Subcutaneous abdominal adipose tissue (tissue), 5 donors: Measurements from ENCODE around the gene GCNA.
A peak's percentile ranks its signal among the peaks of the same experiment; 100 is the strongest.
"Not testable (repeated sequence)": the region's sequence is repeated elsewhere in the genome, so short reads cannot be mapped to it uniquely, and the experiment has no call there.

Experiments used
- H3K27ac ChIP-seq: one replicate; pipeline ENCODE4 v1.7.0; 2013; ENCODE audit warnings: low read depth, mild to moderate bottlenecking, inconsistent platforms, low read length, moderate library complexity
- H3K27me3 ChIP-seq, 5 donors: one replicate each; pipeline ENCODE4 v1.7.0; 2013; ENCODE audit warnings: low read length in 5 of 5, inconsistent platforms in 1 of 5; ENCODE audit not compliant: control insufficient read depth in 5 of 5, insufficient read depth in 4 of 5
- H3K36me3 ChIP-seq, 5 donors: one replicate each; pipeline ENCODE4 v1.7.0; 2013; ENCODE audit warnings: low read length in 5 of 5; ENCODE audit not compliant: control insufficient read depth in 5 of 5, insufficient read depth in 5 of 5
- H3K4me1 ChIP-seq, 5 donors: one replicate each; pipeline ENCODE4 v1.7.0; 2013; ENCODE audit warnings: low read length in 5 of 5, mild to moderate bottlenecking in 3 of 5, moderate library complexity in 1 of 5; ENCODE audit not compliant: control insufficient read depth in 5 of 5, insufficient read depth in 5 of 5
- H3K4me3 ChIP-seq, 5 donors: one replicate each; pipeline ENCODE4 v1.7.0; 2013; ENCODE audit warnings: low read length in 5 of 5, low read depth in 1 of 5
- H3K9ac ChIP-seq, 5 donors: one replicate each; pipeline ENCODE4 v1.7.0; 2013; ENCODE audit warnings: low read length in 5 of 5, mild to moderate bottlenecking in 4 of 5, moderate library complexity in 3 of 5
- H3K9me3 ChIP-seq, 5 donors: one replicate each; pipeline ENCODE4 v1.7.0; 2013; ENCODE audit warnings: low read length in 5 of 5; ENCODE audit not compliant: control insufficient read depth in 5 of 5
- donor health status: healthy.
- donor health status: healthy.
- donor health status: healthy.
- donor health status: healthy.
- donor health status: healthy.

GCNA gene

GRCh38 chrX:71556036-71556435 lies 22.2 kb upstream of the GCNA start:
- Histone ChIP-seq H3K36me3 (peaks cover 34 to 65% (median 37%) of the 10 kb centered on the region in 5 donors), H3K4me3 (no peak overlapping the region), H3K9ac (no peak overlapping the region), H3K4me1 (no peaks in the 10 kb centered on the region), H3K27ac (no peak overlapping the region), H3K9me3 (no peaks in the 10 kb centered on the region), H3K27me3 (no peaks in the 10 kb centered on the region)

GRCh38 chrX:71558920-71559319 lies 19.3 kb upstream of the GCNA start:
- no peaks in the 10 kb centered on the region for H3K4me1 ChIP-seq
- no peak overlapping the region for H3K4me3 ChIP-seq
- no peaks in the 10 kb centered on the region for H3K9me3 ChIP-seq
- H3K9ac ChIP-seq = no peak overlapping the region
- H3K36me3 ChIP-seq = peaks cover 55 to 83% (median 61%) of the 10 kb centered on the region in 5 donors
- no peaks in the 10 kb centered on the region for H3K27me3 ChIP-seq
- H3K27ac ChIP-seq = no peak overlapping the region

GRCh38 chrX:71559773-71560172 lies 18.5 kb upstream of the GCNA start:
- not testable (repeated sequence) for H3K27ac ChIP-seq, H3K4me3 ChIP-seq, H3K9ac ChIP-seq, H3K27me3 ChIP-seq, H3K4me1 ChIP-seq, H3K9me3 ChIP-seq
- H3K36me3 ChIP-seq = peaks cover 55 to 90% (median 65%) of the 10 kb centered on the region in 5 donors

- no peaks in the 10 kb centered on the region for H3K9me3 ChIP-seq
- no peak overlapping the region for H3K27ac ChIP-seq
- H3K4me3 ChIP-seq = no peak overlapping the region
- H3K36me3 ChIP-seq = peaks cover 39 to 79% (median 54%) of the 10 kb centered on the region in 5 donors
- no peak overlapping the region for H3K9ac ChIP-seq
- no peaks in the 10 kb centered on the region for H3K27me3 ChIP-seq
- peaks cover 0 to 11% (median 0%) of the 10 kb centered on the region in 5 donors for H3K4me1 ChIP-seq
These were observed 14.3 kb upstream of the GCNA start for GRCh38 chrX:71563921-71564320.

DNA sequence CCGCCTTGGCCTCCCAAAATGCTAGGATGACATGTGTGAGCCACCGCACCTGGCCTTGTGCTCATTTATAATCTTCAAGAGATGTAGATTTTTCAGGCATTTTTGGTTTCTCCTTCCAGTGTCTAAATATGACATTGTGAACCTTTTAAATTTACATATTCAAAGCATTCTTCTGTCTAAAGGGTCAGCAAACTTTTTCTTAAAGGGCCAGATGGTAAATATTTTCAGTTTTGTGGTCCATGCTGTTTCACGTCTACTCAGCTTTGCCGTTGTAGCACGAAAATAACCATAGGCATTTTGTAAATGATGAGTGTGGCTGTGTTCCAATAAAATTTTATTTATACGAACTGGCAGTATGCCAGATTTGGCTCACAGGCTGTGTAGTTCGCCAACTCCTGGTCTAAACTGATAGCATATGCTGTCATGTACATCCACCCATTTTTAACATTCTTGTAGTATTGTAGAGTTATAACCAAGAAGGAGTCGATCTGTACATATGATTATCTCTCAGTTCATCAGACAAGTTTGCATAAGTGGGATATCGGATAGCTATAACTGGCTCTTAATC lies 12.7 kb upstream of the GCNA start:
- Histone ChIP-seq H3K9me3 (no peaks in the 10 kb centered on the region), H3K27ac (peak overlapping the region; percentile 38), H3K36me3 (peaks cover 30 to 68% (median 49%) of the 10 kb centered on the region in 5 donors), H3K9ac (no peak overlapping the region), H3K27me3 (no peaks in the 10 kb centered on the region), H3K4me1 (peaks cover 0 to 11% (median 0%) of the 10 kb centered on the region in 5 donors), H3K4me3 (no peak overlapping the region)

GRCh38 chrX:71571390-71571789 lies 6.8 kb upstream of the GCNA start:
- H3K4me1 ChIP-seq, H3K27ac ChIP-seq, H3K27me3 ChIP-seq, H3K4me3 ChIP-seq, H3K9me3 ChIP-seq, H3K9ac ChIP-seq: not testable (repeated sequence)
- H3K36me3 ChIP-seq = peaks cover 21 to 52% (median 28%) of the 10 kb centered on the region in 5 donors

DNA sequence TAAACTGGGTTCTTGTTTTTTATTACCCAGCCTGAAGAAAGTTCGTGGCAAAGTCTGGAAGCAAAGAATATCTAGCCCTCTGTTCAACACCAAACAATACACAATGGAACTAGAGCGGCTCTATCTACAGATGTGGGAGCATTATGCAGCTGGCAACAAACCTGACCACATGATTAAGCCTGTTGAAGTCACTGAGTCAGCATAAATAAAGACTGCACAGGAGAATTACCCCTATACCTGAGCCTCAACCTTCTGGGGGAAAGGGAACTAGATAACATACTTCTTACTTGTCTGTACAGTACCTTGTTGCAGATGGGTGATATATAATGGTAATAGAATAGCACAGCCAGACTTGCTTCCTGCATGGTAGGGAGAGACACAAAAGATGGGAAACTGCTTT lies 4.6 kb upstream of the GCNA start:
- peaks cover 18 to 44% (median 21%) of the 10 kb centered on the region in 5 donors for H3K36me3 ChIP-seq
- H3K4me1 ChIP-seq = no peaks in the 10 kb centered on the region
- no peak overlapping the region for H3K9ac ChIP-seq
- H3K9me3 ChIP-seq = no peaks in the 10 kb centered on the region
- no peak overlapping the region for H3K27ac ChIP-seq
- no peaks in the 10 kb centered on the region for H3K27me3 ChIP-seq
- H3K4me3 ChIP-seq = no peak overlapping the region

GRCh38 chrX:71577682-71578081 lies 555 bp upstream of the GCNA start:
- no peak overlapping the region for H3K27ac ChIP-seq
- no peak overlapping the region for H3K4me3 ChIP-seq
- H3K36me3 ChIP-seq = peaks cover 14 to 25% (median 19%) of the 10 kb centered on the region in 5 donors
- no peaks in the 10 kb centered on the region for H3K4me1 ChIP-seq
- H3K9ac ChIP-seq = no peak overlapping the region
- H3K9me3 ChIP-seq = no peaks in the 10 kb centered on the region
- H3K27me3 ChIP-seq = peaks cover 0 to 6% (median 0%) of the 10 kb centered on the region in 5 donors

GRCh38 chrX:71579136-71579989 lies 1.1 kb downstream of the GCNA start:
- Histone ChIP-seq H3K9me3 (no peaks in the 10 kb centered on the region), H3K27me3 (peaks cover 0 to 6% (median 0%) of the 10 kb centered on the region in 5 donors), H3K9ac (no peak overlapping the region), H3K4me1 (no peaks in the 10 kb centered on the region), H3K4me3 (no peak overlapping the region), H3K27ac (no peak overlapping the region), H3K36me3 (peaks cover 6 to 15% (median 8%) of the 10 kb centered on the region in 5 donors)

DNA sequence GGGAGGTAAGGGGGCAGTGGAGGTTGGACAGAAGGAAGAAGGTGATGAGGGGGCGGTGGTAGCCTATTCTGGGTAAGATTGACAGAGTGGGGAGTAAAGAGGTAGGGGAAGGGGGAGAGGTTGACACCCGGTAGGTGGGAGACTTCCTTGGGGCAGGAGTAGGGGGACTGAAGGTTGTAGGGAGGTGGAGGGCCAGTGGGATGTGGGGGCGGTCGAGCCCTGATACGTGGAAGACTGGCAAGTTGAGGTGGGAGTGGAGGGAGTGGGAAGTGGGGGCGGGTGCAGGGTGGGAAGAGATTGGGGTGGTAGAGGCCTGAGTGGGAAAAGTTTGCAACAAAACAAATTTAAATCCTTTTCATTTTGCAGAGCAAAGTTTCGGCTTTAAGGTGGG lies 1.7 kb downstream of the GCNA start:
- H3K4me3 ChIP-seq = no peak overlapping the region
- H3K9me3 ChIP-seq = no peaks in the 10 kb centered on the region
- H3K36me3 ChIP-seq = peaks cover 3 to 11% (median 7%) of the 10 kb centered on the region in 5 donors
- H3K9ac ChIP-seq = no peak overlapping the region
- no peak overlapping the region for H3K27ac ChIP-seq
- peaks cover 0 to 6% (median 0%) of the 10 kb centered on the region in 5 donors for H3K27me3 ChIP-seq
- no peaks in the 10 kb centered on the region for H3K4me1 ChIP-seq
